Putamen (tissue), 1 donor: Measurements from ENCODE around the gene FOXP2.
A peak's percentile ranks its signal among the peaks of the same experiment; 100 is the strongest.

Experiments used
- DNase-seq: peaks from one replicate; pipeline ENCODE4 v3.0.0-alpha.2; 2016; ENCODE audit warnings: low spot score

FOXP2 gene

GRCh38 chr7:114657279-114657678 lies 242.7 kb downstream of the FOXP2 start:
- DNase-seq = no peak

GRCh38 chr7:114658216-114658615 lies 243.6 kb downstream of the FOXP2 start:
- DNase-seq = no peak

- no peak for DNase-seq
Observed at GRCh38 chr7:114659409-114660125, 245.0 kb downstream of the FOXP2 start.

GRCh38 chr7:114660126-114660486 lies 245.5 kb downstream of the FOXP2 start:
- DNase-seq = no peak

- no peak for DNase-seq
Observed at GRCh38 chr7:114660753-114661152, 246.1 kb downstream of the FOXP2 start.

- no peak for DNase-seq
Observed at GRCh38 chr7:114662002-114662677, 247.5 kb downstream of the FOXP2 start.

GRCh38 chr7:114663502-114663901 lies 248.9 kb downstream of the FOXP2 start:
- peak; percentile 20 for DNase-seq

- DNase-seq = no peak
Observed at GRCh38 chr7:114670676-114671075, 256.1 kb downstream of the FOXP2 start.

- no peak for DNase-seq
Observed at GRCh38 chr7:114671563-114672123, 257.0 kb downstream of the FOXP2 start.

GRCh38 chr7:114678116-114678515 lies 263.5 kb downstream of the FOXP2 start:
- no peak for DNase-seq

GRCh38 chr7:114687238-114687637 lies 272.6 kb downstream of the FOXP2 start:
- DNase-seq = no peak

GRCh38 chr7:114688443-114689055 lies 273.9 kb downstream of the FOXP2 start:
- DNase-seq = no peak

- no peak for DNase-seq
Observed at GRCh38 chr7:114689406-114689805, 274.8 kb downstream of the FOXP2 start.

- DNase-seq = no peak
Observed at GRCh38 chr7:114691605-114692004, 277.0 kb downstream of the FOXP2 start.

- DNase-seq = no peak
Observed at GRCh38 chr7:114695182-114695581, 280.6 kb downstream of the FOXP2 start.

GRCh38 chr7:114700247-114700928 lies 285.8 kb downstream of the FOXP2 start:
- no peak for DNase-seq

- no peak for DNase-seq
Observed at GRCh38 chr7:114703677-114704076, 289.1 kb downstream of the FOXP2 start.

- DNase-seq = no peak
Observed at GRCh38 chr7:114708646-114709045, 294.0 kb downstream of the FOXP2 start.

- no peak for DNase-seq
Observed at GRCh38 chr7:114710499-114710898, 295.9 kb downstream of the FOXP2 start.

GRCh38 chr7:114711241-114711640 lies 296.6 kb downstream of the FOXP2 start:
- DNase-seq = no peak

GRCh38 chr7:114715907-114716306 lies 301.3 kb downstream of the FOXP2 start:
- DNase-seq = no peak

- no peak for DNase-seq
Observed at GRCh38 chr7:114718861-114719260, 304.2 kb downstream of the FOXP2 start.
